NCI-H1417 (cell line): ENCODE measurements around the gene MYO16.

Experiments
- DNase-seq, 3 experiments: peaks; one replicate each; lab custom pipeline; 2025; lab: John Stamatoyannopoulos, UW

Gene MYO16

GRCh38 chr13:109126891-109127641, 497.7 kb downstream of the MYO16 start:
- no peak for DNase-seq

GRCh38 chr13:109128121-109128520, 498.7 kb downstream of the MYO16 start:
- no peak for DNase-seq

- no peak for DNase-seq
These were observed 500.9 kb downstream of the MYO16 start for GRCh38 chr13:109130093-109130835.

- DNase-seq = no peak
These were observed 502.4 kb downstream of the MYO16 start for GRCh38 chr13:109131698-109132257.

- DNase-seq = no peak
These were observed 505.6 kb downstream of the MYO16 start for GRCh38 chr13:109135018-109135417.

GRCh38 chr13:109136873-109137272, 507.5 kb downstream of the MYO16 start:
- DNase-seq = no peak

- DNase-seq = no peak
These were observed 509.9 kb downstream of the MYO16 start for GRCh38 chr13:109139346-109139745.

- no peak for DNase-seq
These were observed 510.6 kb downstream of the MYO16 start for GRCh38 chr13:109140054-109140453.

- DNase-seq = no peak
These were observed 511.3 kb downstream of the MYO16 start for GRCh38 chr13:109140479-109141349.

GRCh38 chr13:109141706-109142105, 512.3 kb downstream of the MYO16 start:
- no peak for DNase-seq

GRCh38 chr13:109144693-109145437, 515.5 kb downstream of the MYO16 start:
- DNase-seq = no peak

- peak; percentile 55 to 87 (median 68) for DNase-seq
These were observed 516.2 kb downstream of the MYO16 start for GRCh38 chr13:109145631-109146030.

- no peak for DNase-seq
These were observed 517.0 kb downstream of the MYO16 start for GRCh38 chr13:109146393-109146792.

- no peak for DNase-seq
These were observed 517.7 kb downstream of the MYO16 start for GRCh38 chr13:109146912-109147647.

- DNase-seq = no peak
These were observed 518.8 kb downstream of the MYO16 start for GRCh38 chr13:109148243-109148642.

GRCh38 chr13:109150696-109151095, 521.3 kb downstream of the MYO16 start:
- DNase-seq = peak in 1 of 3 experiments; percentile 21

- no peak for DNase-seq
These were observed 521.8 kb downstream of the MYO16 start for GRCh38 chr13:109151255-109151654.

GRCh38 chr13:109151696-109152095, 522.3 kb downstream of the MYO16 start:
- no peak for DNase-seq

- DNase-seq = no peak
These were observed 523.0 kb downstream of the MYO16 start for GRCh38 chr13:109152311-109152820.

GRCh38 chr13:109152941-109153340, 523.5 kb downstream of the MYO16 start:
- no peak for DNase-seq
